Esophagus squamous epithelium (tissue), 5 donors: ENCODE measurements around the gene CUEDC2. TPM values are rescaled to one million over a fixed set of nuclear protein-coding genes. Genes with fewer than 3 reads are reported as not detected.

Source experiments
- DNase-seq: peaks from one replicate; lab custom pipeline; 2025; lab: John Stamatoyannopoulos, UW
- H3K27ac ChIP-seq, 4 donors: fragments of 200-600 bp; sonication (generic); one replicate each; pipeline ENCODE4 v1.5.1; 2016 to 2019; ENCODE audit warnings: mild to moderate bottlenecking in 1 of 4
- H3K27me3 ChIP-seq, 4 donors: fragments of 200-600 bp; sonication (generic); 1 replicate in 3 of 4; 2 replicates in 1 of 4; pipeline versions ENCODE4 v1.5.1 to v1.6.0; 2017 to 2021; ENCODE audit warnings: antibody characterized with exemption in 1 of 4
- H3K36me3 ChIP-seq, 3 donors: fragments of 200-600 bp; sonication (generic); one replicate each; pipeline ENCODE4 v1.5.1; 2016 to 2019
- H3K4me1 ChIP-seq, 3 donors: fragments of 200-600 bp; sonication (generic); one replicate each; pipeline ENCODE4 v1.5.1; 2017 to 2019
- H3K4me3 ChIP-seq, 4 donors: fragments of 200-600 bp; sonication (generic); 1 replicate in 3 of 4; 2 replicates in 1 of 4; pipeline ENCODE4 v1.5.1; 2016 to 2019; ENCODE audit warnings: mild to moderate bottlenecking in 2 of 4, moderate library complexity in 1 of 4
- H3K9me3 ChIP-seq, 3 donors: fragments of 200-600 bp; sonication (generic); one replicate each; pipeline ENCODE4 v1.5.1; 2016 to 2019
- POLR2A ChIP-seq, 4 donors: fragments of 450-650 bp; IDR thresholded peaks; one replicate each; pipeline ENCODE4 v1.6.1; 2017; ENCODE audit warnings: antibody characterized with exemption in 4 of 4, mild to moderate bottlenecking in 4 of 4, moderate library complexity in 3 of 4
- WGBS, 2 donors: methylation state at CpG; one replicate each; pipeline ENCODE4 v1.1.5; 2018; 5-methylcytosine and 5-hydroxymethylcytosine counted together
- intact Hi-C: fragments of 100-400 bp; cut with DNase I; formaldehyde crosslinking; loops from one replicate; pipeline ENCODE4 v1.15.0; 2022
- total RNA-seq, 4 donors: library from RNA; depleted of rRNA; stranded (reverse); fragments of >200 nt; gene quantifications; one replicate each; pipeline ENCODE4 v1.1.0, GENCODE V29; 2016
- TF ChIP-seq, protein P1 (sequence below), 6 experiments: fragments of 450-650 bp in 4 of 6; fragments of 200-600 bp in 2 of 6; sonication (generic) in 2 of 6; IDR thresholded peaks; one replicate each; pipeline ENCODE4 v1.5.1; 2016 to 2019; ENCODE audit warnings: antibody characterized with exemption in 6 of 6, mild to moderate bottlenecking in 4 of 6, moderate library complexity in 4 of 6
- donor health status: DM: yes; HTN: yes; CAD: no.

CUEDC2 gene
- total RNA-seq, 4 donors from 2014 or later: 16.6 to 37.6 (median 27.0) TPM

DNA sequence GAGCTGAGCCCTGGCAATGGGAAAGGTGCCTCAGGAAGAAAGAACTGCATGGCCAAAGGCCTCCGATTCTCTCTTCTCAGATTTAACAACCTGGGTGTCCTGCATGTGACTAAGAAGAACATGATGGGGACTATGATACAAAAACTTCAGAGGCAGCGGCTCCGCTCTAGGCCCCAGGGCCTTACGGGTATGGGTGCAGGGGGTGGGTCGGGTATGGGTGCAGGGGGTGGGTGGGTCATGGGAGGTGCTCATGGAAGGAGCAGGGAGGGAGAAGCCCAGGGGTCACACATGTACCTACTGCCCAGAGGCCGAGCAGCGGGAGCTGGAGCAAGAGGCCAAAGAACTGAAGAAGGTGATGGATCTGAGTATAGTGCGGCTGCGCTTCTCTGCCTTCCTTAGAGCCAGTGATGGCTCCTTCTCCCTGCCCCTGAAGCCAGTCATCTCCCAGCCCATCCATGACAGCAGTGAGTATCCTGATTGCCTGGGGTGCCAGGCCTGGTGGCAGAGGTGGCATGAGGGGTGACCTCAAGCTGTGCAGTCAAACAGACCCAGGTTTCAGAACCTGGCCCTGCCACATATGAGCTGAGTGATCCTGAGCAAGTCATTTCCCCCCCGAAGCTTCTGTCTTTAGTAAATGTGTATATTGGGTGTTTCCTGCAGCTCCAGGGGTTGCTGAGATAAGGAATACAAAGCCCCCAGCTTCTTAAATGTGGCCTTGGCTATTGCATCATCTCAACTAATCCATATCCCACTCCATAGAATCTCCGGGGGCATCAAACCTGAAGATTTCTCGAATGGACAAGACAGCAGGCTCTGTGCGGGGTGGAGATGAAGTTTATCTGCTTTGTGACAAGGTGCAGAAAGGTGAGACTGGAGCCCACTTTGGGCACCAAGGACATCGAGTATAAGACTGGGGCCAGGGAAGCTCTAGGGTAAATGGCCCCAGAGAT, 34.9 kb downstream of the CUEDC2 start:
- Histone ChIP-seq H3K36me3 (peaks cover 16 to 49% (median 22%) of the 10 kb centered on the region in 3 donors), H3K27ac (no peak overlapping the region), H3K4me3 (no peak overlapping the region), H3K27me3 (no peaks in the 10 kb centered on the region), H3K4me1 (peaks cover 36 to 85% (median 44%) of the 10 kb centered on the region in 3 donors), H3K9me3 (no peaks in the 10 kb centered on the region)
- TF ChIP-seq, protein P1, sequence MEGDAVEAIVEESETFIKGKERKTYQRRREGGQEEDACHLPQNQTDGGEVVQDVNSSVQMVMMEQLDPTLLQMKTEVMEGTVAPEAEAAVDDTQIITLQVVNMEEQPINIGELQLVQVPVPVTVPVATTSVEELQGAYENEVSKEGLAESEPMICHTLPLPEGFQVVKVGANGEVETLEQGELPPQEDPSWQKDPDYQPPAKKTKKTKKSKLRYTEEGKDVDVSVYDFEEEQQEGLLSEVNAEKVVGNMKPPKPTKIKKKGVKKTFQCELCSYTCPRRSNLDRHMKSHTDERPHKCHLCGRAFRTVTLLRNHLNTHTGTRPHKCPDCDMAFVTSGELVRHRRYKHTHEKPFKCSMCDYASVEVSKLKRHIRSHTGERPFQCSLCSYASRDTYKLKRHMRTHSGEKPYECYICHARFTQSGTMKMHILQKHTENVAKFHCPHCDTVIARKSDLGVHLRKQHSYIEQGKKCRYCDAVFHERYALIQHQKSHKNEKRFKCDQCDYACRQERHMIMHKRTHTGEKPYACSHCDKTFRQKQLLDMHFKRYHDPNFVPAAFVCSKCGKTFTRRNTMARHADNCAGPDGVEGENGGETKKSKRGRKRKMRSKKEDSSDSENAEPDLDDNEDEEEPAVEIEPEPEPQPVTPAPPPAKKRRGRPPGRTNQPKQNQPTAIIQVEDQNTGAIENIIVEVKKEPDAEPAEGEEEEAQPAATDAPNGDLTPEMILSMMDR (IDR thresholded peaks at IDR 0.05): no peak
- no peak for TF ChIP-seq POLR2A (IDR thresholded peaks at IDR 0.05)
- DNase-seq: no peak
- WGBS, 2 donors: 81 to 87% methylated on average over 8 to 13 of the region's 14 CpGs
- intact Hi-C loops: no loop called here

GRCh38 chr10:102396730-102397151, 35.6 kb downstream of the CUEDC2 start:
- peaks cover 35 to 79% (median 42%) of the 10 kb centered on the region in 3 donors for H3K4me1 ChIP-seq
- no peaks in the 10 kb centered on the region for H3K27me3 ChIP-seq
- H3K4me3 ChIP-seq: peak overlapping the region in 3 of 4 donors; percentile 73 to 78 (median 77)
- no peak for DNase-seq
- intact Hi-C loops: no loop called here
- H3K9me3 ChIP-seq: no peaks in the 10 kb centered on the region
- no CpG with 5 or more reads among the region's 12 CpGs for WGBS, 2 donors
- no peak for TF ChIP-seq POLR2A (IDR thresholded peaks at IDR 0.05)
- TF ChIP-seq, protein P1 (IDR thresholded peaks at IDR 0.05): no peak
- H3K27ac ChIP-seq: peak overlapping the region in 3 of 4 donors; percentile 97 to 99 (median 98)
- peaks cover 8 to 42% (median 15%) of the 10 kb centered on the region in 3 donors for H3K36me3 ChIP-seq

GRCh38 chr10:102396317-102396650, 36.1 kb downstream of the CUEDC2 start:
- H3K4me1 ChIP-seq: peaks cover 33 to 74% (median 40%) of the 10 kb centered on the region in 3 donors
- WGBS, 2 donors: 20 to 40% methylated on average over 1 to 4 of the region's 4 CpGs
- intact Hi-C loops: no loop called here
- no peak for DNase-seq
- peak overlapping the region; percentile 91 to 99 (median 98) for H3K27ac ChIP-seq
- TF ChIP-seq, protein P1 (IDR thresholded peaks at IDR 0.05): no peak
- TF ChIP-seq POLR2A (IDR thresholded peaks at IDR 0.05): no peak
- H3K4me3 ChIP-seq: peak overlapping the region; percentile 65 to 78 (median 75)
- H3K36me3 ChIP-seq: peaks cover 3 to 37% (median 10%) of the 10 kb centered on the region in 3 donors
- H3K27me3 ChIP-seq: no peaks in the 10 kb centered on the region
- no peaks in the 10 kb centered on the region for H3K9me3 ChIP-seq

- intact Hi-C loops: no loop called here
- TF ChIP-seq POLR2A (IDR thresholded peaks at IDR 0.05): peak in 2 of 4 donors; percentile 28 to 90
- TF ChIP-seq, protein P1 (IDR thresholded peaks at IDR 0.05): peak in 1 of 6 experiments; percentile 14
- WGBS, 2 donors: 0 to 1% methylated on average over 9 to 20 of the region's 42 CpGs
- peak within 1 kb of the TSS; percentile 91 to 99 (median 98) for H3K27ac ChIP-seq
- H3K9me3 ChIP-seq: no peaks in the 10 kb centered on the region
- no peaks in the 10 kb centered on the region for H3K27me3 ChIP-seq
- DNase-seq: peak; percentile 50
- H3K36me3 ChIP-seq: peaks cover 0 to 31% (median 4%) of the 10 kb centered on the region in 3 donors
- peak within 1 kb of the TSS; percentile 65 to 78 (median 75) for H3K4me3 ChIP-seq
- H3K4me1 ChIP-seq: peaks cover 33 to 69% (median 40%) of the 10 kb centered on the region in 3 donors
Measured at GRCh38 chr10:102395400-102396316, 36.7 kb downstream of the CUEDC2 start, which contains the start of gene NFKB2. NFKB2 (plus strand) TSS chr10:102395705; CDS start chr10:102395960, 255 bp downstream.
